ENCODE measurements around the gene AMPD2. TPM values are rescaled to one million over a fixed set of nuclear protein-coding genes. Genes with fewer than 3 reads are reported as not detected.

AMPD2 gene
- total RNA-seq, 2 donors from 2014 or later, result 169 to 202 TPM

GRCh38 chr1:109634292-109634691, 14.7 kb downstream of the AMPD2 start:
- Histone ChIP-seq H3K4me3 (no peak overlapping the region), H3K4me1 (ENCODE audit: control insufficient read depth in 1 of 2, low read depth in 2 of 2) (peaks cover 4 to 6% of the 10 kb centered on the region in 2 donors), H3K36me3 (peaks cover 20% of the 10 kb centered on the region), H3K9me3 (no peaks in the 10 kb centered on the region), H3K27me3 (replicated peaks; ENCODE audit: insufficient read depth) (no peaks in the 10 kb centered on the region), H3K27ac (no peak overlapping the region)
- ATAC-seq (ENCODE audit: insufficient number of reproducible peaks, low FRiP score, low read depth), result no peak
- no peak for DNase-seq (ENCODE audit: low spot score)
- TF ChIP-seq, protein P1, sequence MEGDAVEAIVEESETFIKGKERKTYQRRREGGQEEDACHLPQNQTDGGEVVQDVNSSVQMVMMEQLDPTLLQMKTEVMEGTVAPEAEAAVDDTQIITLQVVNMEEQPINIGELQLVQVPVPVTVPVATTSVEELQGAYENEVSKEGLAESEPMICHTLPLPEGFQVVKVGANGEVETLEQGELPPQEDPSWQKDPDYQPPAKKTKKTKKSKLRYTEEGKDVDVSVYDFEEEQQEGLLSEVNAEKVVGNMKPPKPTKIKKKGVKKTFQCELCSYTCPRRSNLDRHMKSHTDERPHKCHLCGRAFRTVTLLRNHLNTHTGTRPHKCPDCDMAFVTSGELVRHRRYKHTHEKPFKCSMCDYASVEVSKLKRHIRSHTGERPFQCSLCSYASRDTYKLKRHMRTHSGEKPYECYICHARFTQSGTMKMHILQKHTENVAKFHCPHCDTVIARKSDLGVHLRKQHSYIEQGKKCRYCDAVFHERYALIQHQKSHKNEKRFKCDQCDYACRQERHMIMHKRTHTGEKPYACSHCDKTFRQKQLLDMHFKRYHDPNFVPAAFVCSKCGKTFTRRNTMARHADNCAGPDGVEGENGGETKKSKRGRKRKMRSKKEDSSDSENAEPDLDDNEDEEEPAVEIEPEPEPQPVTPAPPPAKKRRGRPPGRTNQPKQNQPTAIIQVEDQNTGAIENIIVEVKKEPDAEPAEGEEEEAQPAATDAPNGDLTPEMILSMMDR (IDR thresholded peaks at IDR 0.05), result no peak

- Histone ChIP-seq H3K27ac (no peak overlapping the region), H3K4me1 (ENCODE audit: control insufficient read depth in 1 of 2, low read depth in 2 of 2) (peaks cover 4 to 6% of the 10 kb centered on the region in 2 donors), H3K9me3 (no peaks in the 10 kb centered on the region), H3K27me3 (replicated peaks; ENCODE audit: insufficient read depth) (no peaks in the 10 kb centered on the region), H3K36me3 (peaks cover 12% of the 10 kb centered on the region), H3K4me3 (no peak overlapping the region)
- DNase-seq (ENCODE audit: low spot score) (no peak), ATAC-seq (ENCODE audit: insufficient number of reproducible peaks, low FRiP score, low read depth) (no peak)
- TF ChIP-seq, protein P1 (IDR thresholded peaks at IDR 0.05), result no peak
Measured at GRCh38 chr1:109634771-109635750, 15.4 kb downstream of the AMPD2 start.

- Histone ChIP-seq H3K36me3 (peaks cover 8% of the 10 kb centered on the region), H3K4me3 (no peak overlapping the region), H3K27ac (no peak overlapping the region), H3K4me1 (ENCODE audit: control insufficient read depth in 1 of 2, low read depth in 2 of 2) (peaks cover 4 to 6% of the 10 kb centered on the region in 2 donors), H3K9me3 (no peaks in the 10 kb centered on the region), H3K27me3 (replicated peaks; ENCODE audit: insufficient read depth) (no peaks in the 10 kb centered on the region)
- DNase-seq (ENCODE audit: low spot score) (no peak), ATAC-seq (ENCODE audit: insufficient number of reproducible peaks, low FRiP score, low read depth) (no peak)
- TF ChIP-seq, protein P1 (IDR thresholded peaks at IDR 0.05), result no peak
Measured at GRCh38 chr1:109635862-109636200, 16.2 kb downstream of the AMPD2 start.

- no peak for ATAC-seq (ENCODE audit: insufficient number of reproducible peaks, low FRiP score, low read depth)
- H3K4me3 ChIP-seq, result no peak overlapping the region
- H3K36me3 ChIP-seq, result peaks cover 2% of the 10 kb centered on the region
- H3K27me3 ChIP-seq (replicated peaks; ENCODE audit: insufficient read depth), result no peaks in the 10 kb centered on the region
- peaks cover 4 to 6% of the 10 kb centered on the region in 2 donors for H3K4me1 ChIP-seq (ENCODE audit: control insufficient read depth in 1 of 2, low read depth in 2 of 2)
- no peak for DNase-seq (ENCODE audit: low spot score)
- no peaks in the 10 kb centered on the region for H3K9me3 ChIP-seq
- TF ChIP-seq, protein P1 (IDR thresholded peaks at IDR 0.05), result no peak
- no peak overlapping the region for H3K27ac ChIP-seq
Measured at GRCh38 chr1:109636201-109636952, 16.7 kb downstream of the AMPD2 start.

- H3K27me3 ChIP-seq (replicated peaks; ENCODE audit: insufficient read depth), result no peaks in the 10 kb centered on the region
- no peak for ATAC-seq (ENCODE audit: insufficient number of reproducible peaks, low FRiP score, low read depth)
- H3K9me3 ChIP-seq, result no peaks in the 10 kb centered on the region
- H3K36me3 ChIP-seq, result no peaks in the 10 kb centered on the region
- H3K4me1 ChIP-seq (ENCODE audit: control insufficient read depth in 1 of 2, low read depth in 2 of 2), result peaks cover 4 to 6% of the 10 kb centered on the region in 2 donors
- TF ChIP-seq, protein P1 (IDR thresholded peaks at IDR 0.05), result no peak
- no peak overlapping the region for H3K4me3 ChIP-seq
- no peak overlapping the region for H3K27ac ChIP-seq
- DNase-seq (ENCODE audit: low spot score), result no peak
Measured at GRCh38 chr1:109637446-109637845, 17.8 kb downstream of the AMPD2 start.

Data from thoracic aorta (tissue), 2 donors.